NCI-H1694 (cell line): Measurements from ENCODE around the gene C14orf93.
"Not testable (repeated sequence)": the region's sequence is repeated elsewhere in the genome, so short reads cannot be mapped to it uniquely, and the experiment has no call there.

Experiments
- DNase-seq: peaks from one replicate; lab custom pipeline; 2025; lab: John Stamatoyannopoulos, UW

Gene C14orf93

DNA sequence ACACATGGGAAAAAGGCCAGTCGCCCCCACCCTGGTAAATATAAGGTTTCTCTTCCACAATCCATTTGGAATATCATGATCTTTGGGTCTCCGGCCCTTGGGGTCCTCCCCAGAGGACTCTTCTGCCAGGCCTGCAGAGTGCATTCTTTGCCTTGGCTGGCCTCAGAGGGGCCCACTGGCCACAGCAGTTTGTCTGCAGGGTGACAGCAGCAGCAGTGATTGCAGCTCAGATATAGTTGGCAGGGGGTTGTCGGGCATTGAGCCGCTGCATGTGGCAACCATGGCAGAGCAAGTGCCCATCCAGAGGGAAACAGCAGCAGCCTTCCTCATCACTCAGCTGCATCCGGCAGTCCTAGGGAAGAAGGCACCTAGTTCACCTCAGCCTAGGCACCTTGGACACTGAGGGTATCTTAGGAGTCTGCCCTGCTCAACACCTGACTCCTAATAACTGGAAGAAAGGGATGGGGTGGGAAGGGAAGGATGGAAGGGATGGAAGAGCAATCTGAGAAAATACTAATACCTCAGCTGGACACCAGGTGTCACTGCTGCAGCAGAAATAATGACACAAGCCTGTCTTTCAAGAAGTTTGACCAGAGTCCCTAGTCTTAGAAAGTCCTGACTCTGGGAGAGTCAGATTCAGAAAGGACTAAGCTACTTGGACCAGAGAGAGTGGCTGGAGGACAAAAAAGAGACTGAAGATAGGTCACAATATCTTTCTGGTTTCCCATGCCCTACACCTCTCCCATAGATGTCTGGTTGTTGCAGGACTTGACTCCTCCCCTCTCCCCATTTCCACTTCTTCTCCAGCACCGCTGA, 36.5 kb downstream of the C14orf93 start:
- peak; percentile 55 for DNase-seq

DNA sequence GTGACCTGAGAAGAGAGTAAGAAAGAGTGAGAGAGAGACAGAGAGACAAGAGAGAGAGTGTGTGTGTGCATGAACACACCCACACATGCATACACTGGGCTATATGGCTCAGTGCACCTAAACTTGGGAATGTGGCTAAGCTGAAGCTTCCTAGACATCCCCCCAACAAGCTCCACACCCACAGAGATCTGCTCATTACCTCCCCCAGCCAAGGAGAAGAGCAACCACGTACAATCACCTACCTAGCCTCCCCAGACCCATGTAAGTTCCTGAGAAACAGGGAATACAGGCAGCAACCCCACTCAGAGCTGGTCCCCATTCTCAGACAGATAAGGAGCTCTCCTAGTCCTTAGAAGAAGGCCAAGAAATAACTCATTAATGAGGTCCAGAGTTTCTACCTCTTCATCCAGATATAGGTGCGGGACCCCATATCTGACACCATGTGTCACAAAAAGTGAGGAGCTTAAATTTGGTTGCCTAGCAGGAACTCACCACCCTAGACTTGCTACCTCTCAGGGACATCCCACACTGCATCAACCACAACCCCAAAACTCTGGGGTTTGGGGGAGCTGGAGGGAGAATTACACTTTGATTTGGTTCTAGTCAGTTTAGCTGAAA, 37.5 kb downstream of the C14orf93 start:
- no peak for DNase-seq

DNA sequence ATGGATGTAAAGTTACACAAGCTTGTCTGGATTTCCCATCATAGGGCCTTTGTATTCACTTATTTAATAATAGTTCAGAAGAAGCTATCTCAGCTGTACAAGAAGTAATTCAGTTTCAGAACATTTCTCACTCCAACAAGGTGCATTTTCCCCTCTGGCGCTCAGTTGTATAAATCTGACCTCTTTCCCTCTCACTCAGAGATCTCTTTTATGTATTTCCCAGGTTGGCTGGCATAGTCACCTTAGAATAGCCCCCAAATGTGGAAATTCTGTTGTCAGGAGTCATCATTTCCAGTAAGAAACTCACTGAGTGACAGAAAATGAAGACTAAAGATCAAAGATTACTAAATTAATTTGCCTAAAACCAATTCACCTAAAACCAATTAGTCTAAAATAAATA, 38.8 kb downstream of the C14orf93 start:
- no peak for DNase-seq

DNA sequence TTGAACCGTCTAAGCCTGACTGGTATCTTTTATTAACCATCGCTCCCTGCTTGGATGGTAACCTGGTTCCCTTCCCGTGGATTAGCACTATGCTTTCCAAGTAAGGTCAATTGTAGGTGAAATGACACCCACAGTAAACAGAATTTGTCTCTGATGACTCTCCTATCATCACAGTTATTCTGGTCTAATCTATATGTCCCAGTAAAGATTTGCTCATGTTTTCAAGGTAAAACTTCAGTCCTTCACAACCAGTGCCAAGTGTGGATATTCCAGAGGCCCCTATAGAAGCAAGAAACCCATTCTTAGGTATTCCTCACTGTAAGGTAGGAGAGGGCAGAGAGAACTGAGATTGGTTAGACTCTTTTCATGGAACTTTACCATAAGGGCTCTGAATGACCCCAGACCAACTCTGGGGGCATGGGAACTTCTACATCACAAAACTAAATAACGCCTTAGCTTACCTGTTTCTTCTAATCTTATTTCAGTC, 43.1 kb downstream of the C14orf93 start:
- no peak for DNase-seq

DNA sequence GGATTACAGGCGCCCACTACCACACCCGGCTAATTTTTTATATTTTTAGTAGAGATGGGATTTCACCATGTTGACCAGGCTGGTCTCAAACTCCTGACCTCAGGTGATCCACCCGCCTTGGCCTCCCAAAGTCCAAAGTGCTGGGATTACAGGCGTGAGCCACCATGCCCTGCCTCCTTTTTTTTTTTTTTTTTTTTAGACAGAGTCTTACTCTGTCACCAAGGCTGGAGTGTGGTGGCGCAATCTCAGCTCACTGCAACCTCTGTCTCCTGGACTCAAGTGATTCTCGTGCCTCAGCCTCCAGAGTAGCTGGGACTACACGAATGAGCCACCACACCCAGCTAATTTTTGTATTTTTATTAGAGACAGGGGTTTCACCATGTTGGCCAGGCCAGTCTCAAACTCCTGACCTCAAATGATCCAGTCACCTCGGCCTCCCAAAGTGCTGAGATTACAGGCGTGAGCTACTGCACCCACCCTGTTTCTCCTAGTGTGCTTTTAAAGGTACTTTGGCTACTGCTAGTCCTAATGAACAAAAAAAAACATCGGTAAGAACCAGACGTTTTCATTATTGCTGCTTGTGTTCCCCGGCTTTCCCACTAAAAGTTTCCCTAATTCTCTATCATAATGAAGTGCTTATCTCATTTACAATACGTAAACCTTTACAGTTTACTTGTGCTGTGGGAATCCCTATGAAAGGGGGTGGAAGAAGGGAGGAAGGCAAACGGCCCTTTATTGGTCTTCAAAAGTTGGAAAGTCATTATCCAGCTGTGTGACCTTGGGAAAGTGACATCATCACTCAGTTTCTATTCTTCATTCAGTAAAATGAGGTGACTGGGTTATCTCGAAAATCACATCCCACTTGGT, 43.8 kb downstream of the C14orf93 start:
- not testable (repeated sequence) for DNase-seq

DNA sequence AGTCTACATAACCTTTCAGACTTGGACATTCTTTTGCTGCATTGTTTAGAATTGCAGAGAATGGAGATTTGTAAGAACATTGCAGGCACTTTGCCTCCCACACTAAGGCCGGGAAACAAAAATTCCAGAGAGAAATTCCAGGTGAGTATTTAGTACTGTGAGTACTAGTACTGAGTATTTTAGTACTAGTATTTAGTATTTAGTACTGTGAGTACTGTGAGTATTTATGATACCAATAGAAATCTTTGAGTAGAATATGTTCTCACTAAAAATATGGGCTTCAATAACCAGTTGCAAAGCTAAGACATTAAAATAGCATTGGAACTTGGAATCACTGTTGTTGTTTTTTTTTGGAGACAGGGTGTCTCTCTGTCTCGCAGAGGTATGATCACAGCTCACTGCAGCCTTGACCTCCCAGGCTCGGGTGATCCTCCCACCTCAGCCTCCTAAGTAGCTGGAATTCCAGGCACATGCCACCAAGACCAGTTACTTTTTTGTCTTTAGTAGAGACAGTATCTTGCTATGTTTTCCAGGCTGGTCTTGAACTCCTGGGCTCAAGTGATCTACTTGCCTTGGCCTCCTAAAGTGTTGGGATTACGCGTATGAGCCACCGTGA, 47.8 kb downstream of the C14orf93 start:
- no peak for DNase-seq

DNA sequence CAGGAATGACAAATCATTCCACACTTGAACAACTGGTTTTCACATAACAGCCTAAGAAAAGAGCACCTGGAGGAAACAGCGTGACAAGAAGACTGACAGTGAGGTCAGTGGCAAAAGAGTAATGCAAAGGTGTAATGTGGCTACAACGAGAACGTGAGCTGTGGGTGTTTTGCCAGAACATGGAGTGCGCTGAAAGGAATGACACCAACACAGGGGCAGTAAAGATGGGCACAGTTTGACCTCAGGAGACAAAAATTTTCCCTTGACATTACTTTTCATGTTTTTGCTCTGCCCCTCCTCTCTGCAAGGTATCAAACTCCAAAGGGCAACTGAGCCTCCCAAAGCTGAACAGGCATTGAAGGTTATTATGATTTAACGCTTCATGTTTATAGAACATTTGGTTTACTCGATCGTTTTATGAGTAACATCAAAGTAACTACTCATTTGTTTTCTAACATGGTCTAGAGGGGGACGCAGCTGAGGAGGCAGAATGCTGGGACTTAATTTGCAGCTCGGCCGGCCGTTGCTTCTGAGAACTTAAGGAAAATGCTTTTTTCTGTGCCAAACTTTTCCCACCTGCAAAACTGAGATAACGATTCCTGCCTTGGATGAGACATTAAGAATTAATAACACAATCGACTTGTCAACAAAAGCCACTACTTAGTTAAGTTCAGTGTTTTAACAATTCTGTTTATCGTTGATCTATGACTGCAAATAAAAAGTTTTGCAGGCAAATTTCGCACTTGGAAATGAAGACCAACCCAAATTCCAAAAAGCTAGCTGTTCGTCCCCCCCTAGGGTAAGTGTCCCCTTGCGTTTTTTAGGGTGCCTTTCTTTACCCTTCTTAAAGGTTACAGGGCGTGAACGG, 54.0 kb downstream of the C14orf93 start:
- no peak for DNase-seq

DNA sequence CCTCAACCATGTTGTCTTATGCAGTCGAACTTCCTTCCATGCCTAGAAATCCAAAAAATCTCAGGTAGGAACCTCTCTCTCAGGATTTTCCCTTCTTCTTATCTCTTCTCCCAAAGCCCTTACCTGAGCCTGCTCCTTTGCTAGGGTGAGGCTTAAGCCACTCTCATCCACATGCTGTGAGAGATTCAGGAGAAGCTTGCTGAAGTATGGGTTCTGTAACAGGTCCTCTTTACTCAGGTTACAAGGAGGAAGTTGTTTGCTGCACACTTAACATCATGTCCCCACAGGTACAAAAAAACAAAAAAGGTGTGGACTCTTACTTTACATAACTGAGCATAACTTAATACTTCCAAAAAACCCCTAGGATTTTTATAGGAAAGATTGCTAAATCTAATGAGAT, 57.5 kb downstream of the C14orf93 start:
- no peak for DNase-seq

DNA sequence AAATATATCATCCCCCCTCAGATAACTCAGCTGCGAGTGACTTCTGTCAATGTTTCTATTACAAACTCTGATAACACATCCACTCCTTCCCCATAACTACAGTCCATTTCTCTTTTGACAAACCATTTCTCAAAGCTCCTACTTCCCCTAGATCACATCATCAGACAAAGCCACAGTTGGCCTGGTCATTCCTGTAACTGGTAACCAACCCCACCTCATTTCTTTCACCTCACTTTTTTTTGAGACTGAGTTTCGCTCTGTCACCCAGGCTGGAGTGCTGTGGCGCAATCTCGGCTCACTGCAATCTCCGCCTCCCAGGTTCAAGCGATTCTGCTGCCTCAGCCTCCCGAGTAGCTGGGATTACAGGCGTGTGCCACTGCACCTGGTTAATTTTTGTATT, 58.1 kb downstream of the C14orf93 start:
- DNase-seq: not testable (repeated sequence)

DNA sequence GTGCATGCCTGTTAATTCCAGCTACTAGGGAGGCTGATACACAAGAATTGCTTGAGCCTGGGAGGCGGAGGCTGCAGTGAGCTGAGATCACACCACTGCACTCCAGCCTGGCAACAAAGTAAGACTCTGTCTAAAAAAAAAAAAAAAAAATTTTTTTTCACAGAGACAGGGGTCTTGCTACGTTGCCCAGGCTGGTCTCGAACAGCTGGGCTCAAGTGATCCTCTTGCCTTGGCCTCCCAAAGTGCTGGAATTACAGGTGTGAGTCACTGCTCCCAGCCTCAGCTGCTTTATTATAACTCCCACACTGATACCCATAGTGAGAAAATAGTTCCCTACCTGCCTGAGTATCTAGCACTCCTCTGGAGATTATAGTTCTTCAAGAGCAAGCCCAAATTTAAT, 64.3 kb downstream of the C14orf93 start:
- no peak for DNase-seq

DNA sequence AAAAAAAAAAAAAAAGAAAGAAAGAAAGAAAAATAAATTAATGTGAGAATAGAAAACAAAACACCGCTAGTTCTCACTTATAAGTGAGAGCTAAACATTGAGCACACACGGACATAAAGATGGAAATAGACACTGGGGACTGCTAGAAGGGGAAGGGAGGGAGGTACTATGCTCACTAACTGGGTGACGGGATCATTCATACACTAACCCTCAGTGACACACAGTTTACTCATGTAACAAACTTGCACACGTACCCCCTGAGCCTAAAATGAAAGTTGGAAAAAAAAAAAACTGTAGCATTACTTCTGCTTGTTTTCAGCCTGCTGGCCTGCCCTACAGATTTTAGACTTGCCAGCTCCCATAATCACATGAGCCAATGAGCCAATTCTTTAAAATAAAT, 70.3 kb downstream of the C14orf93 start:
- no peak for DNase-seq
